Measurements from ENCODE around the gene GTF2B. TPM values are rescaled to one million over a fixed set of nuclear protein-coding genes. Genes with fewer than 3 reads are reported as not detected.
"Not testable (repeated sequence)": the region's sequence is repeated elsewhere in the genome, so short reads cannot be mapped to it uniquely, and the experiment has no call there.

GTF2B gene
- total RNA-seq, 1 donor from 2014 or later: 79.1 TPM

GRCh38 chr1:88888750-88889149 lies 2.6 kb downstream of the GTF2B start:
- no peak for DNase-seq (ENCODE audit: low spot score in 2 of 2)
- FAIRE-seq: no peak

GRCh38 chr1:88885933-88886332 lies 5.4 kb downstream of the GTF2B start:
- no peak for FAIRE-seq
- no peak for DNase-seq (ENCODE audit: low spot score in 2 of 2)

- no peak for FAIRE-seq
These were observed 8.2 kb downstream of the GTF2B start for GRCh38 chr1:88883156-88883555.

GRCh38 chr1:88880717-88881116 lies 10.7 kb downstream of the GTF2B start:
- not testable (repeated sequence) for DNase-seq (ENCODE audit: low spot score in 2 of 2); FAIRE-seq

More at GRCh38 chr1:88883156-88883555, 8.2 kb downstream of the GTF2B start:
- no peak for DNase-seq (ENCODE audit: low spot score in 2 of 2)

GRCh38 chr1:88878731-88879130 lies 12.6 kb downstream of the GTF2B start:
- no peak for DNase-seq (ENCODE audit: low spot score in 2 of 2)
- no peak for FAIRE-seq

GRCh38 chr1:88877911-88878310 lies 13.5 kb downstream of the GTF2B start:
- no peak for FAIRE-seq

GRCh38 chr1:88877382-88877825 lies 14.0 kb downstream of the GTF2B start:
- FAIRE-seq: peak; percentile 81
- no peak for DNase-seq (ENCODE audit: low spot score in 2 of 2)

More at GRCh38 chr1:88877911-88878310, 13.5 kb downstream of the GTF2B start:
- DNase-seq (ENCODE audit: low spot score in 2 of 2): no peak

- no peak for DNase-seq (ENCODE audit: low spot score in 2 of 2)
- FAIRE-seq: no peak
These were observed 14.6 kb downstream of the GTF2B start for GRCh38 chr1:88876573-88877365.

- FAIRE-seq: no peak
These were observed 15.8 kb downstream of the GTF2B start for GRCh38 chr1:88875595-88875994.

GRCh38 chr1:88873737-88874349 lies 17.5 kb downstream of the GTF2B start:
- FAIRE-seq (no peak), DNase-seq (ENCODE audit: low spot score in 2 of 2) (no peak)

More at GRCh38 chr1:88875595-88875994, 15.8 kb downstream of the GTF2B start:
- no peak for DNase-seq (ENCODE audit: low spot score in 2 of 2)

GRCh38 chr1:88869644-88870043 lies 21.7 kb downstream of the GTF2B start:
- FAIRE-seq: not testable (repeated sequence)

GRCh38 chr1:88867743-88868521 lies 23.4 kb downstream of the GTF2B start:
- no peak for FAIRE-seq
- DNase-seq (ENCODE audit: low spot score in 2 of 2): peak in 1 of 2 donors; percentile 7

More at GRCh38 chr1:88869644-88870043, 21.7 kb downstream of the GTF2B start:
- DNase-seq (ENCODE audit: low spot score in 2 of 2): not testable (repeated sequence)

- DNase-seq (ENCODE audit: low spot score in 2 of 2): no peak
- FAIRE-seq: no peak
These were observed 39.9 kb downstream of the GTF2B start for GRCh38 chr1:88851303-88852063.

- DNase-seq (ENCODE audit: low spot score in 2 of 2): no peak
- no peak for FAIRE-seq
These were observed 43.7 kb downstream of the GTF2B start for GRCh38 chr1:88847643-88848042.

GRCh38 chr1:88825721-88826120 lies 65.6 kb downstream of the GTF2B start:
- DNase-seq (ENCODE audit: low spot score in 2 of 2): no peak
- FAIRE-seq: no peak

- DNase-seq (ENCODE audit: low spot score in 2 of 2); FAIRE-seq: not testable (repeated sequence)
These were observed 71.7 kb downstream of the GTF2B start for GRCh38 chr1:88819642-88820041.

- DNase-seq (ENCODE audit: low spot score in 2 of 2) (no peak), FAIRE-seq (peak; percentile 33)
These were observed 77.9 kb downstream of the GTF2B start for GRCh38 chr1:88813471-88813870.

- DNase-seq (ENCODE audit: low spot score in 2 of 2): no peak
- no peak for FAIRE-seq
These were observed 79.0 kb downstream of the GTF2B start for GRCh38 chr1:88812366-88812765.

GRCh38 chr1:88803444-88803843 lies 87.9 kb downstream of the GTF2B start:
- FAIRE-seq: no peak
- no peak for DNase-seq (ENCODE audit: low spot score in 2 of 2)

- FAIRE-seq (peak; percentile 17), DNase-seq (ENCODE audit: low spot score in 2 of 2) (no peak)
These were observed 88.4 kb downstream of the GTF2B start for GRCh38 chr1:88802950-88803349.

Measured in frontal cortex (tissue), 4 donors.